Hepatocyte (in vitro differentiated cells): ENCODE measurements around the gene NARS2.

ENCODE experiments used
- EZH2 ChIP-seq: fragments of 200-600 bp; sonication (generic); IDR thresholded peaks from 2 replicates; pipeline ENCODE4 v1.6.1; 2016; ENCODE audit warnings: antibody characterized with exemption, mild to moderate bottlenecking, borderline replicate concordance
- EZH2phosphoT487 ChIP-seq: fragments of 200-600 bp; sonication (generic); IDR thresholded peaks from one replicate; pipeline ENCODE4 v1.6.1; 2018; ENCODE audit warnings: antibody characterized with exemption, mild to moderate bottlenecking, low read depth, moderate library complexity; ENCODE audit not compliant: unreplicated experiment, severe bottlenecking
- TF ChIP-seq, protein P1 (sequence below): fragments of 200-600 bp; sonication (generic); IDR thresholded peaks from 2 replicates; pipeline ENCODE4 v1.5.1; 2016; ENCODE audit warnings: antibody characterized with exemption, mild to moderate bottlenecking; ENCODE audit not compliant: poor library complexity

DNA sequence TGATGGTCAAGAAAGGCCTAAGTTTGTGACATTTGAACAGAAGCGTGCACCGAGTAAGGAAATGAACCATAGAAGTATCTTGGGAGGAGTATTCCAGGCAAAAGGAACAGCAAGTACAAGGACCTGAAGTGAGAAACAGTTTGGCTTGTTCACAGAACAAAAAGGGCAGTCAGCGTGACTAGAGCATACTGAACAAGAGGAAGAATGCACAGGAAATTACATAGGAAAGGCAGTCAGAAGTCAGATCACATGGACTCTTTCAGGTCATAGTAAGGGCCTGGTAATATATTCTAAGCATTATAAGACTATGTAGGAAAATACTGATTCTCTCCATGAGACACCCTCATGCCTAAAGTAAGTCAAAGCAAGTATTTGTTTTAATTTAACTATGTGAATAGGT is 104.8 kb downstream of the NARS2 start:
- TF ChIP-seq, protein P1, sequence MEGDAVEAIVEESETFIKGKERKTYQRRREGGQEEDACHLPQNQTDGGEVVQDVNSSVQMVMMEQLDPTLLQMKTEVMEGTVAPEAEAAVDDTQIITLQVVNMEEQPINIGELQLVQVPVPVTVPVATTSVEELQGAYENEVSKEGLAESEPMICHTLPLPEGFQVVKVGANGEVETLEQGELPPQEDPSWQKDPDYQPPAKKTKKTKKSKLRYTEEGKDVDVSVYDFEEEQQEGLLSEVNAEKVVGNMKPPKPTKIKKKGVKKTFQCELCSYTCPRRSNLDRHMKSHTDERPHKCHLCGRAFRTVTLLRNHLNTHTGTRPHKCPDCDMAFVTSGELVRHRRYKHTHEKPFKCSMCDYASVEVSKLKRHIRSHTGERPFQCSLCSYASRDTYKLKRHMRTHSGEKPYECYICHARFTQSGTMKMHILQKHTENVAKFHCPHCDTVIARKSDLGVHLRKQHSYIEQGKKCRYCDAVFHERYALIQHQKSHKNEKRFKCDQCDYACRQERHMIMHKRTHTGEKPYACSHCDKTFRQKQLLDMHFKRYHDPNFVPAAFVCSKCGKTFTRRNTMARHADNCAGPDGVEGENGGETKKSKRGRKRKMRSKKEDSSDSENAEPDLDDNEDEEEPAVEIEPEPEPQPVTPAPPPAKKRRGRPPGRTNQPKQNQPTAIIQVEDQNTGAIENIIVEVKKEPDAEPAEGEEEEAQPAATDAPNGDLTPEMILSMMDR: no peak
- no peak for TF ChIP-seq EZH2
- TF ChIP-seq EZH2phosphoT487: no peak
